IMR-90 (cell line): ENCODE results near the gene IBA57. TPM values are rescaled to one million over a fixed set of nuclear protein-coding genes. Genes with fewer than 3 reads are reported as not detected.

Source experiments
- ATAC-seq: fragments of 200-7000 bp; cut with Tn5 transposase; 2 replicates; pipeline ENCODE4 v1.9.1; 2020; ENCODE audit warnings: low read depth, mild to moderate bottlenecking, moderate library complexity
- BruUV-seq: library from RNA; stranded (reverse); fragments of 400-500 nt; replicated peaks from 2 replicates; lab custom pipeline; 2021; lab: Mats Ljungman, UMichigan
- CTCF ChIA-PET: fragments of 300-600 bp; formaldehyde crosslinking; extraction: SDS; loops from one replicate; lab custom pipeline; 2021; ENCODE audit warnings: antibody characterized with exemption; lab: Yijun Ruan, JAX
- POLR2A ChIA-PET: fragments of 300-600 bp; sonication (Branson Sonifier 250); formaldehyde crosslinking; loops from one replicate; lab custom pipeline; 2022; ENCODE audit warnings: antibody characterized with exemption; ENCODE audit not compliant: unreplicated experiment; lab: Charles Lee
- DNase-seq: peaks from one replicate; pipeline ENCODE4 v3.0.0; 2013
- H2AFZ ChIP-seq: replicated peaks from 2 replicates; pipeline ENCODE3; 2013; ENCODE audit warnings: low read length, mild to moderate bottlenecking; ENCODE audit not compliant: poor library complexity
- H2AK5ac ChIP-seq: 2 replicates; pipeline ENCODE4 v1.6.1; 2013; ENCODE audit warnings: low read depth, low read length, inconsistent platforms
- H2AK9ac ChIP-seq: replicated peaks from 2 replicates; pipeline ENCODE3; 2013; ENCODE audit warnings: mild to moderate bottlenecking, low read depth, low read length, moderate library complexity; ENCODE audit not compliant: poor library complexity
- H2BK120ac ChIP-seq: 2 replicates; pipeline ENCODE4 v1.6.1; 2013; ENCODE audit warnings: low read depth, low read length, inconsistent platforms
- H2BK15ac ChIP-seq: 3 replicates; pipeline ENCODE4 v1.6.1; 2013; ENCODE audit warnings: low read depth, low read length, inconsistent platforms
- H2BK20ac ChIP-seq: 2 replicates; pipeline ENCODE4 v1.6.1; 2013; ENCODE audit warnings: low read depth, mild to moderate bottlenecking, inconsistent platforms, low read length, moderate library complexity
- H2BK5ac ChIP-seq: 2 replicates; pipeline ENCODE4 v1.6.1; 2013; ENCODE audit warnings: mild to moderate bottlenecking, low read depth, low read length, inconsistent platforms; ENCODE audit not compliant: poor library complexity, severe bottlenecking
- H3K14ac ChIP-seq: replicated peaks from 2 replicates; pipeline ENCODE4 v1.6.1; 2013; ENCODE audit warnings: low read depth, low read length, inconsistent platforms
- H3K18ac ChIP-seq: 2 replicates; pipeline ENCODE4 v1.6.1; 2013; ENCODE audit warnings: low read depth, low read length, control low read depth
- H3K23ac ChIP-seq: 2 replicates; pipeline ENCODE4 v1.6.1; 2013; ENCODE audit warnings: low read depth, low read length, inconsistent platforms
- H3K27ac ChIP-seq: 2 replicates; pipeline ENCODE4 v1.5.1; 2013; ENCODE audit warnings: mild to moderate bottlenecking, control low read depth, low read length; ENCODE audit not compliant: insufficient read depth
- H3K27me3 ChIP-seq: 2 replicates; pipeline ENCODE4 v1.6.1; 2013; ENCODE audit warnings: low read length; ENCODE audit not compliant: control insufficient read depth, insufficient read depth
- H3K36me3 ChIP-seq: 2 replicates; pipeline ENCODE4 v1.6.1; 2013; ENCODE audit warnings: low read length, mixed read lengths; ENCODE audit not compliant: control insufficient read depth, insufficient read depth
- H3K4ac ChIP-seq: 2 replicates; pipeline ENCODE4 v1.6.1; 2013; ENCODE audit warnings: low read depth, low read length, inconsistent platforms
- H3K4me1 ChIP-seq: 2 replicates; pipeline ENCODE4 v1.6.1; 2013; ENCODE audit warnings: low read length, mixed read lengths; ENCODE audit not compliant: control insufficient read depth, insufficient read depth
- H3K4me2 ChIP-seq: 2 replicates; pipeline ENCODE4 v1.6.1; 2013; ENCODE audit warnings: low read depth, mild to moderate bottlenecking, control low read depth, low read length, moderate library complexity
- H3K4me3 ChIP-seq: 2 replicates; pipeline ENCODE4 v1.5.1; 2013; ENCODE audit warnings: low read depth, mild to moderate bottlenecking, control low read depth, low read length, moderate library complexity; ENCODE audit not compliant: insufficient read depth
- H3K56ac ChIP-seq: 2 replicates; pipeline ENCODE4 v1.6.1; 2013; ENCODE audit warnings: low read length, inconsistent platforms; ENCODE audit not compliant: insufficient read depth; ENCODE audit errors: extremely low read depth
- H3K79me1 ChIP-seq, 2 experiments: 2 replicates each; pipeline ENCODE4 v1.6.1; 2013; ENCODE audit warnings: low read length in 2 of 2, inconsistent platforms in 1 of 2, low read depth in 1 of 2
- H3K9ac ChIP-seq: 2 replicates; pipeline ENCODE4 v1.6.1; 2013; ENCODE audit warnings: low read depth, low read length, control low read depth
- H3K9me1 ChIP-seq: 2 replicates; pipeline ENCODE4 v1.6.1; 2013; ENCODE audit warnings: low read length, inconsistent platforms; ENCODE audit not compliant: insufficient read depth
- H3K9me3 ChIP-seq: 2 replicates; pipeline ENCODE4 v1.6.1; 2013; ENCODE audit warnings: low read length; ENCODE audit not compliant: control insufficient read depth, insufficient read depth
- H4K20me1 ChIP-seq: 2 replicates; pipeline ENCODE4 v1.6.1; 2013; ENCODE audit warnings: low read length, inconsistent platforms; ENCODE audit not compliant: insufficient read depth
- H4K5ac ChIP-seq: 2 replicates; pipeline ENCODE4 v1.6.1; 2013; ENCODE audit warnings: mild to moderate bottlenecking, low read depth, low read length, control low read depth
- H4K8ac ChIP-seq, 2 experiments: 2 replicates each; pipeline ENCODE4 v1.6.1; 2013; ENCODE audit warnings: low read depth in 2 of 2, low read length in 2 of 2, control low read depth in 1 of 2, inconsistent platforms in 1 of 2
- H4K91ac ChIP-seq: 2 replicates; pipeline ENCODE4 v1.6.1; 2013; ENCODE audit warnings: low read depth, low read length, inconsistent platforms; ENCODE audit not compliant: insufficient read depth
- BHLHE40 ChIP-seq: fragments of 150-350 bp; IDR thresholded peaks from 2 replicates; pipeline ENCODE4 v1.6.1; 2016; ENCODE audit warnings: mild to moderate bottlenecking, low read depth, low read length
- CTCF ChIP-seq: conservative IDR thresholded peaks from 2 replicates; pipeline ENCODE4 v1.5.1; 2012; ENCODE audit warnings: mild to moderate bottlenecking, low read depth, low read length, improper control_type of control experiment
- ELK1 ChIP-seq: fragments of 150-350 bp; IDR thresholded peaks from 2 replicates; pipeline ENCODE4 v1.6.1; 2016; ENCODE audit warnings: low read depth, mild to moderate bottlenecking, low read length, moderate library complexity, borderline replicate concordance
- MXI1 ChIP-seq: IDR thresholded peaks from 2 replicates; pipeline ENCODE4 v1.6.1; 2012; ENCODE audit warnings: low read depth, mild to moderate bottlenecking, low read length, moderate library complexity, borderline replicate concordance
- NFE2L2 ChIP-seq: fragments of 150-350 bp; IDR thresholded peaks from 2 replicates; pipeline ENCODE4 v1.6.1; 2016; ENCODE audit warnings: low read depth, mild to moderate bottlenecking, low read length
- POLR2A ChIP-seq: IDR thresholded peaks from 2 replicates; pipeline ENCODE4 v1.6.1; 2012; ENCODE audit warnings: mild to moderate bottlenecking, low read depth, low read length
- SMC3 ChIP-seq: fragments of 150-350 bp; IDR thresholded peaks from 2 replicates; pipeline ENCODE4 v1.6.1; 2016; ENCODE audit warnings: low read depth, mild to moderate bottlenecking, antibody characterized with exemption, low read length, moderate library complexity
- WGBS, 2 experiments: methylation state at CpG; one replicate each; pipeline versions ENCODE4 v1.1.5 to v1.1.7; 2013; ENCODE audit warnings: missing lambda C conversion rate in 2 of 2; ENCODE audit not compliant: insufficient read length in 1 of 2; ENCODE audit errors: extremely low coverage in 2 of 2; 5-methylcytosine and 5-hydroxymethylcytosine counted together
- dilution Hi-C: fragments of 300-500 bp; cut with HindIII; formaldehyde crosslinking; loops from one replicate; pipeline ENCODE4 v1.14.3; 2018; ENCODE audit warnings: low sequenced_read_pairs; ENCODE audit not compliant: unreplicated experiment
- in situ Hi-C: fragments of 300-500 bp; cut with MboI; formaldehyde crosslinking; loops from 3 replicates; pipeline ENCODE4 v1.14.3; 2019; ENCODE audit warnings: low sequenced_read_pairs, inconsistent platforms, mixed read lengths
- intact Hi-C: fragments of 100-400 bp; cut with micrococcal nuclease; formaldehyde crosslinking; loops from 2 replicates; pipeline ENCODE4 v1.10.0; 2022
- polyA plus RNA-seq, 3 experiments: library from polyadenylated mRNA; depleted of rRNA; stranded (reverse); fragments of >200 nt; gene quantifications; 2 replicates each; pipeline ENCODE4 v1.2.3, GENCODE V29; 2012; ENCODE audit warnings: low replicate concordance in 1 of 3
- total RNA-seq: library from RNA; depleted of rRNA; stranded (reverse); fragments of >200 nt; gene quantifications from 2 replicates; pipeline ENCODE4 v1.2.3, GENCODE V29; 2012
- TF ChIP-seq, protein P1 (sequence below): fragments of 150-350 bp; IDR thresholded peaks from 2 replicates; pipeline ENCODE4 v1.6.1; 2017; ENCODE audit warnings: mild to moderate bottlenecking, antibody characterized with exemption, low read length, low read depth

Gene IBA57
- total and polyA plus RNA-seq, 2 of the 4 experiments (the other 2 are of a cell fraction): 2.0 to 2.6 TPM

DNA sequence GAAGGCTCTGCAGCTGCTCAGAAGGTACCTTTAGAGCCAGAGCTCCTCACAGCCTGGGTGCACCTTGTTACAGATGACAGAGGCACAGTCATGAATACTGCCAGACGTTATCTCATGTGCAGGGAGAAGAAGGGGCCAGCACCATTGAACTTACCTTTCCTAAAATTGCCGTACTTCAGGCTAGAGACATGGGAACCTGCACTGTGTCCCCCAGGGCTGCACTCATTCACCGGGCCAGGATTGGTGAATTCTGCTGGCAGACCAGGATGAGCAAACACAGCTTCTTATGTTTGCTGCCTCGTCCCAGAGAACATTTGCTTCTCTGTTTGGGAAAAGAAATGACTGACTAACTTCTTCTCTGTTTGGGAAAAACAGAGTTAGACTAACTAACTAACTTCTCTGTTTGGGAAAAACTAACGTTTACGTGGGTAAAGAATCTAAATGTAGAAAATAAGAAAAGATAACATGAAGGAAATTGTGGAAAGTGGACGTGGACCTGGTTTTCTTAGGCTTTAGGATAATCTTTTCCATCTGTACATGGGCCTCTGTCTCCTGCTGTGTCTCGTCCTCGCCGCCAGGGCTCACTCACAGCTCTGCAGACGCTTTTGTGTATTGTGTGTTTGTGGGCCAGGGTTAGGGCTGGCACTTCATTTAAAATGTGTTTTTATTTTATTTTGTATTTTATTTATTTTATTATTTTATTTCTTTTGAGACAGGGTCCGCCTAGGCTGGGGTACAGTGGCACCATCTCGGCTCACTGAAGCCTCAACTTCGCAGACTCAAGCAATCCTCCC, 52.1 kb downstream of the IBA57 start:
- H2AK5ac ChIP-seq: no peak overlapping the region
- H2BK20ac ChIP-seq: no peak overlapping the region
- no peak overlapping the region for H3K4me2 ChIP-seq
- dilution Hi-C loops: no loop called here
- no peak overlapping the region for H4K91ac ChIP-seq
- POLR2A ChIA-PET: no interaction called here
- in situ Hi-C loops: no loop called here
- no peak overlapping the region for H4K8ac ChIP-seq
- CTCF ChIA-PET: no interaction called here
- no peak for TF ChIP-seq SMC3
- TF ChIP-seq POLR2A: no peak
- TF ChIP-seq CTCF: no peak
- TF ChIP-seq ELK1: no peak
- TF ChIP-seq MXI1: no peak
- TF ChIP-seq, protein P1, sequence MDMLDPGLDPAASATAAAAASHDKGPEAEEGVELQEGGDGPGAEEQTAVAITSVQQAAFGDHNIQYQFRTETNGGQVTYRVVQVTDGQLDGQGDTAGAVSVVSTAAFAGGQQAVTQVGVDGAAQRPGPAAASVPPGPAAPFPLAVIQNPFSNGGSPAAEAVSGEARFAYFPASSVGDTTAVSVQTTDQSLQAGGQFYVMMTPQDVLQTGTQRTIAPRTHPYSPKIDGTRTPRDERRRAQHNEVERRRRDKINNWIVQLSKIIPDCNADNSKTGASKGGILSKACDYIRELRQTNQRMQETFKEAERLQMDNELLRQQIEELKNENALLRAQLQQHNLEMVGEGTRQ: no peak
- no peak for TF ChIP-seq NFE2L2
- no peak for TF ChIP-seq BHLHE40
- DNase-seq: no peak
- H3K56ac ChIP-seq: no peak overlapping the region
- peaks cover 0 to 13% of the 10 kb centered on the region in 2 experiments; a peak in 2 of 4 replicates for H3K79me1 ChIP-seq
- no peaks in the 10 kb centered on the region for H3K9me3 ChIP-seq
- no peak overlapping the region for H4K5ac ChIP-seq
- H2AFZ ChIP-seq: no peak overlapping the region
- BruUV-seq: no TSS peak
- H4K20me1 ChIP-seq: peaks cover 5% of the 10 kb centered on the region; the same call in 1 of the 2 replicates
- H2BK5ac ChIP-seq: no peak overlapping the region
- no peaks in the 10 kb centered on the region for H3K9me1 ChIP-seq
- intact Hi-C loops: no loop called here
- peaks cover 39% of the 10 kb centered on the region for H3K36me3 ChIP-seq
- H2BK15ac ChIP-seq: no peak overlapping the region
- H3K4me1 ChIP-seq: peaks cover 8% of the 10 kb centered on the region; the same call in 1 of the 2 replicates
- no peak overlapping the region for H3K27ac ChIP-seq
- no peak overlapping the region for H3K14ac ChIP-seq
- H3K9ac ChIP-seq: no peak overlapping the region
- H3K4ac ChIP-seq: no peak overlapping the region
- no peak overlapping the region for H3K18ac ChIP-seq
- H3K23ac ChIP-seq: no peak overlapping the region
- ATAC-seq: no peak
- no peak overlapping the region for H3K4me3 ChIP-seq
- no CpG with 5 or more reads among the region's 14 CpGs for WGBS, 2 experiments
- H2AK9ac ChIP-seq: no peak overlapping the region
- no peak overlapping the region for H2BK120ac ChIP-seq
- no peaks in the 10 kb centered on the region for H3K27me3 ChIP-seq
